K562 (cell line): ENCODE results near the gene CD40. TPM values are rescaled to one million over a fixed set of nuclear protein-coding genes. Genes with fewer than 3 reads are reported as not detected.

Experiments used
- ATAC-seq: fragments of 200-7000 bp; cut with Tn5 transposase; 3 replicates; pipeline ENCODE4 v1.9.1; 2020; ENCODE audit warnings: moderate library complexity
- BruUV-seq: library from RNA; stranded (reverse); fragments of 400-500 nt; replicated peaks from 2 replicates; lab custom pipeline; 2021; lab: Mats Ljungman, UMichigan
- CTCF ChIA-PET: fragments of 300-600 bp; formaldehyde crosslinking; extraction: SDS; loops from one replicate; lab custom pipeline; 2021; ENCODE audit warnings: low intra/inter-chr PET ratio; lab: Yijun Ruan, JAX
- POLR2A ChIA-PET: fragments of 300-600, 350-650 bp; sonication (Branson Sonifier 250); formaldehyde crosslinking; extraction: SDS; loops from one replicate; lab custom pipeline; 2021; ENCODE audit warnings: antibody characterized with exemption, inconsistent platforms; lab: Yijun Ruan, JAX
- DNase-seq, 4 experiments: peaks; one replicate each; pipeline versions ENCODE4 v3.0.0 to v3.0.0-alpha.2; 2011 to 2018; ENCODE audit warnings: low spot score in 3 of 4, mixed read lengths in 3 of 4; ENCODE audit errors: extremely low read depth in 1 of 4
- FAIRE-seq: peaks from 2 replicates; lab custom pipeline; 2011; peaks lifted over from hg19 to GRCh38; lab: Jason Lieb, UNC
- H2AFZ ChIP-seq: 2 replicates; pipeline ENCODE4 v1.6.0; 2011; ENCODE audit warnings: low read depth, low read length, control low read depth, inconsistent platforms
- H3K27ac ChIP-seq: fragments of 200-600 bp; 3 replicates; pipeline ENCODE4 v1.8.0; 2011; ENCODE audit warnings: low read depth, mild to moderate bottlenecking, control low read depth, inconsistent platforms, low read length, moderate library complexity, mixed read lengths; ENCODE audit errors: extremely low read depth
- H3K27me3 ChIP-seq, 2 experiments: fragments of 300-600 bp in 1 of 2; 2 replicates in 1 of 2; 3 replicates in 1 of 2; pipeline versions ENCODE4 v1.6.0 to v1.8.0; 2011; ENCODE audit warnings: inconsistent platforms in 2 of 2, low read length in 2 of 2, mild to moderate bottlenecking in 1 of 2, mixed read lengths in 1 of 2, moderate library complexity in 1 of 2; ENCODE audit not compliant: control insufficient read depth in 2 of 2, insufficient read depth in 2 of 2
- H3K36me3 ChIP-seq: fragments of 300-600 bp; 3 replicates; pipeline ENCODE4 v1.8.0; 2011; ENCODE audit warnings: mild to moderate bottlenecking, low read length, inconsistent platforms; ENCODE audit not compliant: control insufficient read depth, insufficient read depth
- H3K4me1 ChIP-seq, 2 experiments: fragments of 200-600 bp in 1 of 2; replicated peaks in 1 of 2; 2 replicates in 1 of 2; 3 replicates in 1 of 2; pipeline versions ENCODE4 v1.5.1 to v1.8.0; 2011; ENCODE audit warnings: inconsistent platforms in 2 of 2, low read length in 2 of 2, mild to moderate bottlenecking in 1 of 2, mixed read lengths in 1 of 2, moderate library complexity in 1 of 2; ENCODE audit not compliant: control insufficient read depth in 2 of 2, insufficient read depth in 2 of 2
- H3K4me2 ChIP-seq: 2 replicates; pipeline ENCODE4 v1.6.1; 2011; ENCODE audit warnings: low read length, control low read depth, inconsistent platforms, mixed read lengths; ENCODE audit not compliant: insufficient read depth
- H3K4me3 ChIP-seq: fragments of 200-600 bp; sonication (generic), shearing (Covaris generic); 2 replicates; pipeline ENCODE4 v1.5.1; 2016; ENCODE audit warnings: control low read depth, inconsistent platforms
- H3K79me2 ChIP-seq: fragments of 200-600 bp; 3 replicates; pipeline ENCODE4 v1.8.0; 2011; ENCODE audit warnings: low read length, inconsistent platforms; ENCODE audit not compliant: control insufficient read depth, insufficient read depth
- H3K9ac ChIP-seq, 2 experiments: 2 replicates each; pipeline versions ENCODE4 v1.6.0 to v1.6.1; 2011; ENCODE audit warnings: low read depth in 2 of 2, low read length in 2 of 2, control low read depth in 1 of 2, inconsistent platforms in 1 of 2, mild to moderate bottlenecking in 1 of 2, mixed read lengths in 1 of 2; ENCODE audit not compliant: insufficient read depth in 1 of 2
- H3K9me1 ChIP-seq: one replicate; pipeline ENCODE4 v1.6.0; 2011; ENCODE audit warnings: inconsistent platforms, mild to moderate bottlenecking, low read length, moderate library complexity; ENCODE audit not compliant: control insufficient read depth, insufficient read depth
- H3K9me3 ChIP-seq: replicated peaks from 2 replicates; pipeline ENCODE4 v1.5.1; 2011; ENCODE audit warnings: low read depth, low read length, inconsistent platforms; ENCODE audit not compliant: control insufficient read depth, insufficient read depth
- H4K20me1 ChIP-seq: replicated peaks from 2 replicates; pipeline ENCODE4 v1.6.1; 2011; ENCODE audit warnings: low read length, inconsistent platforms, mixed read lengths; ENCODE audit not compliant: control insufficient read depth, insufficient read depth
- ATF1 ChIP-seq, 2 experiments: fragments of 450-650 bp in 1 of 2; IDR thresholded peaks; 2 replicates each; pipeline ENCODE4 v1.6.1; 2016; ENCODE audit warnings: missing compliant biosample characterization in 1 of 2, missing genetic modification characterization in 1 of 2
- BHLHE40 ChIP-seq: IDR thresholded peaks from 2 replicates; pipeline ENCODE4 v1.6.1; 2011; ENCODE audit warnings: low read length, improper control_type of control experiment
- CCNT2 ChIP-seq: IDR thresholded peaks from 2 replicates; pipeline ENCODE4 v1.6.1; 2011; ENCODE audit warnings: borderline replicate concordance, low read depth, mild to moderate bottlenecking, moderate library complexity, mixed read lengths, low read length; ENCODE audit not compliant: insufficient read length; ENCODE audit errors: extremely low read depth
- ESRRB ChIP-seq: fragments of 250-450 bp; sonication (Bioruptor Pico); IDR thresholded peaks from 2 replicates; pipeline ENCODE4 v1.5.0; 2020; ENCODE audit warnings: mild to moderate bottlenecking, moderate library complexity, borderline replicate concordance
- KDM4B ChIP-seq, 2 experiments: fragments of 450-650 bp in 1 of 2; sonication (generic) in 1 of 2; IDR thresholded peaks; 2 replicates each; pipeline ENCODE4 v1.6.1; 2016 to 2017; ENCODE audit warnings: borderline replicate concordance in 2 of 2, antibody characterized with exemption in 1 of 2, low read depth in 1 of 2, mild to moderate bottlenecking in 1 of 2
- L3MBTL2 ChIP-seq: fragments of 450-650 bp; IDR thresholded peaks from 2 replicates; pipeline ENCODE4 v1.6.1; 2016; ENCODE audit warnings: mild to moderate bottlenecking, moderate library complexity
- MYC ChIP-seq, 2 experiments: fragments of 250-450 bp in 1 of 2; sonication (Bioruptor Pico) in 1 of 2; IDR thresholded peaks; 2 replicates each; pipeline versions ENCODE4 v1.5.1 to v1.6.1; 2012 to 2021; ENCODE audit warnings: low read depth in 2 of 2, borderline replicate concordance in 1 of 2, improper control_type of control experiment in 1 of 2, low read length in 1 of 2, mild to moderate bottlenecking in 1 of 2, moderate library complexity in 1 of 2
- NR2F6 ChIP-seq: fragments of 450-650 bp; formaldehyde crosslinking; IDR thresholded peaks from 2 replicates; pipeline ENCODE4 v1.4.0; 2020; ENCODE audit warnings: mild to moderate bottlenecking
- ZFP36 ChIP-seq: fragments of 150-350 bp; IDR thresholded peaks from 2 replicates; pipeline ENCODE4 v1.6.1; 2018; ENCODE audit warnings: low read length, low read depth; ENCODE audit not compliant: partially characterized antibody
- ZNF655 ChIP-seq: fragments of 250-450 bp; sonication (Bioruptor Pico); IDR thresholded peaks from 2 replicates; pipeline ENCODE4 v1.5.0; 2021
- WGBS: fragments of 100-300 bp; shearing (Covaris generic); methylation state at CpG from one replicate; pipeline ENCODE4 v1.1.6; 2016; ENCODE audit warnings: low coverage, mixed read lengths; ENCODE audit not compliant: insufficient coverage; ENCODE audit errors: missing lambda C conversion rate; 5-methylcytosine and 5-hydroxymethylcytosine counted together
- in situ Hi-C: fragments of 300-500 bp; cut with MboI; formaldehyde crosslinking; loops from 4 replicates; pipeline ENCODE4 v1.15.0; 2018; ENCODE audit warnings: inconsistent platforms, mixed read lengths
- intact Hi-C: fragments of 100-400 bp; cut with micrococcal nuclease; formaldehyde crosslinking; loops from 2 replicates; pipeline ENCODE4 v1.14.2; 2022
- polyA plus RNA-seq, 8 experiments: library from polyadenylated mRNA; depleted of rRNA in 4 of 8; stranded (reverse) in 5 of 8; unstranded in 3 of 8; fragments of >200 nt; fragmentation: Nextera tagmentation in 2 of 8; fragmentation: Illumina TruSeq in 1 of 8; extraction: Ambion mirVana in 2 of 8; extraction: Trizol in 1 of 8; gene quantifications; 2 replicates each; pipeline versions ENCODE4 v1.2.1 to v1.2.3, GENCODE V29; 2011 to 2014; ENCODE audit warnings: inconsistent platforms in 1 of 8, missing spikeins in 1 of 8
- total RNA-seq, 7 experiments: library from RNA; depleted of rRNA in 6 of 7; stranded (reverse); fragments of >200 nt in 6 of 7; fragmentation: Illumina TruSeq in 2 of 7; extraction: Trizol in 2 of 7; gene quantifications; 2 replicates each; pipeline versions ENCODE4 v1.2.1 to v1.2.3, GENCODE V29; 2011 to 2021; ENCODE audit warnings: low replicate concordance in 1 of 7

CD40 gene
- total and polyA plus RNA-seq, 9 of the 15 experiments (the other 6 are each of a cell fraction or from before 2014, with no cell fraction given), result 0.76 to 3.7 (median 1.6) TPM

GRCh38 chr20:46074006-46074405 is 44.1 kb upstream of the CD40 start:
- TF ChIP-seq KDM4B (IDR thresholded peaks at IDR 0.05; ENCODE audit: borderline replicate concordance in 2 of 2, low read depth in 1 of 2), result no peak
- 0 out of 3 replicates have a peak, but pooled peaks cover under 1% of the 10 kb centered on the region for H3K79me2 ChIP-seq
- H2AFZ ChIP-seq, result no peak overlapping the region
- peaks cover 4% of the 10 kb centered on the region for H3K9me1 ChIP-seq
- H3K4me1 ChIP-seq, result no peaks in the 10 kb centered on the region
- POLR2A ChIA-PET, result interaction anchor here (0.8 kb wide), 1 partner anchor 21 kb away, joined by 3 read pairs; no protein-coding TSS in a partner anchor
- H3K4me3 ChIP-seq, result no peak overlapping the region
- H3K9ac ChIP-seq, result no peak overlapping the region
- no peak overlapping the region for H3K4me2 ChIP-seq
- in situ Hi-C loops, result no loop called here
- no peak for FAIRE-seq
- no peaks in the 10 kb centered on the region for H4K20me1 ChIP-seq
- intact Hi-C loops, result no loop called here
- H3K27me3 ChIP-seq, result no peaks in the 10 kb centered on the region
- no TSS peak for BruUV-seq
- CTCF ChIA-PET, result no interaction called here
- no peak for DNase-seq
- H3K27ac ChIP-seq, result no peak overlapping the region
- no peaks in the 10 kb centered on the region for H3K9me3 ChIP-seq
- H3K36me3 ChIP-seq, result peaks cover 38% of the 10 kb centered on the region; the same call in 2 of the 3 replicates
- no peak for ATAC-seq
- WGBS, result 47% methylated on average over 3 of the region's 3 CpGs

- no TSS peak for BruUV-seq
- H3K4me2 ChIP-seq, result no peak overlapping the region
These were observed 41.3 kb upstream of the CD40 start for GRCh38 chr20:46076806-46077205.

More at GRCh38 chr20:46076806-46077205, 41.3 kb upstream of the CD40 start:
- no peak overlapping the region for H2AFZ ChIP-seq
- no peak overlapping the region for H3K4me3 ChIP-seq
- DNase-seq (no peak), ATAC-seq (no peak), FAIRE-seq (no peak)
- 78% methylated on average over 7 of the region's 7 CpGs for WGBS
- ChIA-PET POLR2A (interaction anchor here (0.6 to 3.4 kb wide), 5 partner anchors 8 to 1430 kb away, joined by 3 to 18 read pairs (median 3); no protein-coding TSS in a partner anchor), CTCF (no interaction called here)
- no peaks in the 10 kb centered on the region for H3K27me3 ChIP-seq
- intact Hi-C loops, result no loop called here
- peaks cover 32% of the 10 kb centered on the region; the same call in 2 of the 3 replicates for H3K36me3 ChIP-seq
- no peaks in the 10 kb centered on the region for H3K4me1 ChIP-seq
- no peak for TF ChIP-seq ZNF655 (CRISPR knock-in tag)
- TF ChIP-seq NR2F6 (CRISPR knock-in tag), result no peak
- TF ChIP-seq ESRRB (CRISPR knock-in tag), result no peak
- no peak for TF ChIP-seq BHLHE40
- TF ChIP-seq ATF1 (CRISPR knock-in tag; IDR thresholded peaks at IDR 0.05), result no peak
- TF ChIP-seq ATF1 (tag; IDR thresholded peaks at IDR 0.05), result no peak
- no peak for TF ChIP-seq MYC (IDR thresholded peaks at IDR 0.05; ENCODE audit: low read depth, low read length)
- TF ChIP-seq MYC (CRISPR knock-in tag; IDR thresholded peaks at IDR 0.05; ENCODE audit: borderline replicate concordance, low read depth), result no peak
- TF ChIP-seq ZFP36, result no peak
- no peak for TF ChIP-seq L3MBTL2
- TF ChIP-seq CCNT2, result no peak
- H3K9ac ChIP-seq, result no peak overlapping the region
- in situ Hi-C loops, result no loop called here
- no peak overlapping the region for H3K27ac ChIP-seq
- H4K20me1 ChIP-seq, result no peaks in the 10 kb centered on the region
- peaks cover 19% of the 10 kb centered on the region for H3K79me2 ChIP-seq
- peaks cover 4% of the 10 kb centered on the region for H3K9me1 ChIP-seq
- H3K9me3 ChIP-seq, result no peaks in the 10 kb centered on the region
